ENCODE results near the gene MCM10. TPM values are rescaled to one million over a fixed set of nuclear protein-coding genes. Genes with fewer than 3 reads are reported as not detected.

The MCM10 gene
- total and polyA plus RNA-seq, 2 of the 8 experiments (the other 6 are each of a cell fraction or from before 2014, with no cell fraction given): 9.8 to 60.3 TPM

- Histone ChIP-seq H2BK20ac (ENCODE audit: low read length) (no peak overlapping the region), H3K79me1 (ENCODE audit: low read depth, low read length) (no peaks in the 10 kb centered on the region; the same call in 1 of the 2 replicates), H3K4ac (replicated peaks; ENCODE audit: insufficient read length, low read depth, low read length) (no peak overlapping the region), H3K9ac (replicated peaks in 1 of 4; ENCODE audit: extremely low read depth in 1 of 4, low read depth in 3 of 4, low read length in 3 of 4) (no peak overlapping the region), H2BK15ac (ENCODE audit: low read length) (no peak overlapping the region), H2BK5ac (ENCODE audit: low read depth, low read length) (no peak overlapping the region), H4K8ac (ENCODE audit: extremely low read depth, insufficient read depth, low read length) (no peak overlapping the region), H2BK120ac (replicated peaks; ENCODE audit: low read depth, low read length) (no peak overlapping the region), H3K9me3 (ENCODE audit: insufficient read depth in 2 of 2, low read depth in 1 of 2, low read length in 1 of 2) (no peaks in the 10 kb centered on the region), H4K5ac (ENCODE audit: insufficient read length, low read depth, low read length) (no peak overlapping the region), H3K36me3 (ENCODE audit: control insufficient read depth in 2 of 4, insufficient read depth in 4 of 4, low read length in 3 of 4) (peaks cover 47 to 90% (median 76%) of the 10 kb centered on the region in 4 experiments), H2AK5ac (ENCODE audit: low read depth, low read length) (no peak overlapping the region), H3K14ac (ENCODE audit: insufficient read length) (no peak overlapping the region), H3K27me3 (replicated peaks in 1 of 4; ENCODE audit: control insufficient read depth in 3 of 4, extremely low read depth in 1 of 4, insufficient read depth in 3 of 4, low read length in 3 of 4) (no peaks in the 10 kb centered on the region), H3K56ac (replicated peaks; ENCODE audit: insufficient read length, low read depth, low read length) (no peak overlapping the region), H4K91ac (replicated peaks; ENCODE audit: insufficient read length, low read length) (no peak overlapping the region), H3K79me2 (ENCODE audit: control insufficient read depth in 1 of 2, insufficient read depth in 2 of 2, low read length in 2 of 2) (no peaks in the 10 kb centered on the region), H3K4me3 (ENCODE audit: extremely low read depth in 1 of 4, insufficient read depth in 2 of 4, low read depth in 3 of 4, low read length in 4 of 4) (no peak overlapping the region), H3K18ac (ENCODE audit: extremely low read depth, low read length) (no peak overlapping the region), H3K4me1 (replicated peaks in 1 of 4; ENCODE audit: control insufficient read depth in 3 of 4, insufficient read depth in 4 of 4, low read length in 3 of 4) (no peaks in the 10 kb centered on the region), H4K20me1 (replicated peaks in 1 of 2; ENCODE audit: control insufficient read depth in 1 of 2, insufficient read depth in 2 of 2, low read length in 2 of 2) (peaks cover 0 to 4% of the 10 kb centered on the region in 2 experiments), H3K23ac (ENCODE audit: insufficient read length) (no peak overlapping the region), H3K4me2 (ENCODE audit: insufficient read depth in 1 of 2, low read depth in 2 of 2, low read length in 2 of 2) (no peak overlapping the region), H2BK12ac (ENCODE audit: low read depth, low read length) (no peak overlapping the region), H3K27ac (ENCODE audit: low read depth, low read length) (no peak overlapping the region), H3K23me2 (ENCODE audit: low read depth, low read length) (no peaks in the 10 kb centered on the region), H2AFZ (ENCODE audit: low read length) (no peak overlapping the region)
- TF ChIP-seq BACH1 (IDR thresholded peaks at IDR 0.05; ENCODE audit: low read length): no peak
- TF ChIP-seq KDM5A (IDR thresholded peaks at IDR 0.05; ENCODE audit: low read length): no peak
- no peak for TF ChIP-seq ASH2L (IDR thresholded peaks at IDR 0.05; ENCODE audit: low read length)
- no peak for TF ChIP-seq SIN3A (conservative IDR thresholded peaks at IDR 0.05 in 1 of 2, IDR thresholded peaks at IDR 0.05 in 1 of 2; ENCODE audit: low read depth in 1 of 2, low read length in 2 of 2)
- no peak for TF ChIP-seq SP1 (IDR thresholded peaks at IDR 0.05; ENCODE audit: low read depth, low read length)
- no peak for TF ChIP-seq POU5F1 (IDR thresholded peaks at IDR 0.05; ENCODE audit: low read depth, low read length)
- TF ChIP-seq EGR1 (IDR thresholded peaks at IDR 0.05; ENCODE audit: borderline replicate concordance, low read depth, low read length): no peak
- no peak for TF ChIP-seq JUN (IDR thresholded peaks at IDR 0.05; ENCODE audit: low read depth, low read length)
- TF ChIP-seq TAF1 (IDR thresholded peaks at IDR 0.05; ENCODE audit: low read depth, low read length): no peak
- no peak for TF ChIP-seq ZNF274 (IDR thresholded peaks at IDR 0.05; ENCODE audit: borderline replicate concordance, extremely low read depth, low read length)
- no peak for TF ChIP-seq HDAC6 (IDR thresholded peaks at IDR 0.05; ENCODE audit: low read depth, low read length)
- TF ChIP-seq CTBP2 (IDR thresholded peaks at IDR 0.05; ENCODE audit: borderline replicate concordance, insufficient read depth, insufficient read length, low read length): no peak
- ChIA-PET CTCF (ENCODE audit: partially characterized antibody) (interaction anchor here (0.8 kb wide), 1 partner anchor 8 kb away, joined by 3 read pairs; no protein-coding TSS in a partner anchor), POLR2A (ENCODE audit: partially characterized antibody) (no interaction called here)
- DNase-seq (ENCODE audit: low read depth in 1 of 2, low spot score in 2 of 2) (no peak), FAIRE-seq (no peak)
- WGBS, 2 experiments (ENCODE audit: extremely low coverage in 1 of 2, insufficient coverage in 1 of 2, insufficient read length in 1 of 2, insufficient replicate concordance in 2 of 2, low coverage in 1 of 2, low lambda C conversion rate in 2 of 2, missing lambda C conversion rate in 1 of 2): 90% methylated on average over 4 of the region's 4 CpGs; no CpG with 5 or more reads in 1 of the 2 experiments
Measured at GRCh38 chr10:13189961-13190360, 28.6 kb downstream of the MCM10 start.

Data from H1 (cell line).